Measurements from ENCODE around the gene CCNA2.

Gene CCNA2

GRCh38 chr4:121800638-121800960 is 23.1 kb downstream of the CCNA2 start:
- Histone ChIP-seq H3K36me3 (ENCODE audit: insufficient read depth) (no peaks in the 10 kb centered on the region; the same call in 1 of the 2 replicates), H3K4me3 (IDR thresholded peaks at IDR 0.05; ENCODE audit: insufficient read depth, low read depth, low read length) (peak overlapping the region; percentile 67), H3K4me1 (ENCODE audit: low read depth, poor library complexity, severe bottlenecking) (peaks cover 35% of the 10 kb centered on the region), H3K79me2 (ENCODE audit: insufficient read depth, low read depth) (peaks cover 19% of the 10 kb centered on the region; the same call in 1 of the 2 replicates), H3K27me3 (ENCODE audit: insufficient read depth, low read depth) (no peaks in the 10 kb centered on the region), H3K9ac (peak overlapping the region; percentile 88), H3K4me2 (peak overlapping the region; percentile 94), H2AFZ (ENCODE audit: low read depth) (peak overlapping the region; percentile 99), H4K20me1 (ENCODE audit: insufficient read depth) (no peaks in the 10 kb centered on the region), H3K27ac (peak overlapping the region; percentile 78)
- no peak for TF ChIP-seq CTCF (conservative IDR thresholded peaks at IDR 0.05; ENCODE audit: low read depth, low read length)

- no peak overlapping the region for H3K27ac ChIP-seq
- H3K4me3 ChIP-seq (IDR thresholded peaks at IDR 0.05; ENCODE audit: insufficient read depth, low read depth, low read length): no peak overlapping the region
- H3K9ac ChIP-seq: no peak overlapping the region
- peak overlapping the region; percentile 99 for H2AFZ ChIP-seq (ENCODE audit: low read depth)
- H3K4me1 ChIP-seq (ENCODE audit: low read depth, poor library complexity, severe bottlenecking): peaks cover 35% of the 10 kb centered on the region
- no peaks in the 10 kb centered on the region for H3K27me3 ChIP-seq (ENCODE audit: insufficient read depth, low read depth)
- H3K4me2 ChIP-seq: peak overlapping the region; percentile 94; the same call in 1 of the 2 replicates
- peaks cover 19% of the 10 kb centered on the region; the same call in 1 of the 2 replicates for H3K79me2 ChIP-seq (ENCODE audit: insufficient read depth, low read depth)
- no peak for TF ChIP-seq CTCF (conservative IDR thresholded peaks at IDR 0.05; ENCODE audit: low read depth, low read length)
- no peaks in the 10 kb centered on the region for H4K20me1 ChIP-seq (ENCODE audit: insufficient read depth)
- H3K36me3 ChIP-seq (ENCODE audit: insufficient read depth): no peaks in the 10 kb centered on the region; the same call in 1 of the 2 replicates
Observed at GRCh38 chr4:121799867-121800501, 23.7 kb downstream of the CCNA2 start.

GRCh38 chr4:121799208-121799823 is 24.4 kb downstream of the CCNA2 start:
- TF ChIP-seq CTCF (conservative IDR thresholded peaks at IDR 0.05; ENCODE audit: low read depth, low read length): no peak
- H3K9ac ChIP-seq: no peak overlapping the region
- peak overlapping the region; percentile 2; the same call in 1 of the 2 replicates for H3K4me2 ChIP-seq
- H3K79me2 ChIP-seq (ENCODE audit: insufficient read depth, low read depth): peaks cover 19% of the 10 kb centered on the region; the same call in 1 of the 2 replicates
- H3K27ac ChIP-seq: no peak overlapping the region
- H4K20me1 ChIP-seq (ENCODE audit: insufficient read depth): no peaks in the 10 kb centered on the region
- H3K4me1 ChIP-seq (ENCODE audit: low read depth, poor library complexity, severe bottlenecking): peaks cover 35% of the 10 kb centered on the region
- no peaks in the 10 kb centered on the region for H3K27me3 ChIP-seq (ENCODE audit: insufficient read depth, low read depth)
- no peak overlapping the region for H3K4me3 ChIP-seq (IDR thresholded peaks at IDR 0.05; ENCODE audit: insufficient read depth, low read depth, low read length)
- no peaks in the 10 kb centered on the region for H3K36me3 ChIP-seq (ENCODE audit: insufficient read depth)
- no peak overlapping the region for H2AFZ ChIP-seq (ENCODE audit: low read depth)

GRCh38 chr4:121796283-121796682 is 27.4 kb downstream of the CCNA2 start:
- H3K79me2 ChIP-seq (ENCODE audit: insufficient read depth, low read depth): peaks cover 1% of the 10 kb centered on the region; the same call in 1 of the 2 replicates
- no peak overlapping the region for H3K27ac ChIP-seq
- no peaks in the 10 kb centered on the region for H3K27me3 ChIP-seq (ENCODE audit: insufficient read depth, low read depth)
- H3K9ac ChIP-seq: no peak overlapping the region
- no peaks in the 10 kb centered on the region for H3K36me3 ChIP-seq (ENCODE audit: insufficient read depth)
- H3K4me1 ChIP-seq (ENCODE audit: low read depth, poor library complexity, severe bottlenecking): peaks cover 24% of the 10 kb centered on the region
- no peak overlapping the region for H3K4me3 ChIP-seq (IDR thresholded peaks at IDR 0.05; ENCODE audit: insufficient read depth, low read depth, low read length)
- no peak overlapping the region for H2AFZ ChIP-seq (ENCODE audit: low read depth)
- TF ChIP-seq CTCF (conservative IDR thresholded peaks at IDR 0.05; ENCODE audit: low read depth, low read length): no peak
- no peak overlapping the region for H3K4me2 ChIP-seq
- no peaks in the 10 kb centered on the region for H4K20me1 ChIP-seq (ENCODE audit: insufficient read depth)
